Activated CD8-positive, alpha-beta memory T cell treated with anti-CD3 and anti-CD28 coated beads, Interleukin-2, amount 10 ng/mL, durations not matched to agents 7 days and 5 days (primary cell): Measurements from ENCODE around the gene MRPS11. TPM values are rescaled to one million over a fixed set of nuclear protein-coding genes. Genes with fewer than 3 reads are reported as not detected.
"Not testable (repeated sequence)": the region's sequence is repeated elsewhere in the genome, so short reads cannot be mapped to it uniquely, and the experiment has no call there.

Experiments
- ATAC-seq: fragments of 150-1000 bp; cut with Tn5 transposase; one replicate; pipeline ENCODE4 v1.10.0; 2021; ENCODE audit warnings: moderate library complexity
- CTCF ChIA-PET: fragments of 350-600 bp; sonication (Branson Sonifier 250); formaldehyde crosslinking; loops from one replicate; lab custom pipeline; 2021; ENCODE audit warnings: antibody characterized with exemption; lab: Charles Lee
- DNase-seq: peaks from one replicate; pipeline ENCODE4 v3.0.0-alpha.2; 2020
- H3K27ac Mint-ChIP-seq: one replicate; pipeline ENCODE4 v1.8.0; 2021; ENCODE audit warnings: mild to moderate bottlenecking, mixed read lengths
- H3K27me3 Mint-ChIP-seq: one replicate; pipeline ENCODE4 v1.8.0; 2021; ENCODE audit warnings: mixed read lengths
- H3K36me3 Mint-ChIP-seq: one replicate; pipeline ENCODE4 v1.8.0; 2021; ENCODE audit warnings: mild to moderate bottlenecking, mixed read lengths
- H3K4me1 Mint-ChIP-seq: one replicate; pipeline ENCODE4 v1.8.0; 2021; ENCODE audit warnings: mixed read lengths
- H3K4me3 Mint-ChIP-seq: one replicate; pipeline ENCODE4 v1.8.0; 2021; ENCODE audit warnings: mild to moderate bottlenecking, moderate library complexity, mixed read lengths
- H3K9me3 Mint-ChIP-seq: one replicate; pipeline ENCODE4 v1.8.0; 2022; ENCODE audit warnings: low read depth, mixed read lengths
- total RNA-seq, 2 experiments: library from RNA; stranded (reverse); gene quantifications; one replicate each; pipeline ENCODE4 v1.2.3, GENCODE V29; 2021

MRPS11 gene
- 10 to 100 TPM; 59.7 to 67.7 TPM for total RNA-seq

DNA sequence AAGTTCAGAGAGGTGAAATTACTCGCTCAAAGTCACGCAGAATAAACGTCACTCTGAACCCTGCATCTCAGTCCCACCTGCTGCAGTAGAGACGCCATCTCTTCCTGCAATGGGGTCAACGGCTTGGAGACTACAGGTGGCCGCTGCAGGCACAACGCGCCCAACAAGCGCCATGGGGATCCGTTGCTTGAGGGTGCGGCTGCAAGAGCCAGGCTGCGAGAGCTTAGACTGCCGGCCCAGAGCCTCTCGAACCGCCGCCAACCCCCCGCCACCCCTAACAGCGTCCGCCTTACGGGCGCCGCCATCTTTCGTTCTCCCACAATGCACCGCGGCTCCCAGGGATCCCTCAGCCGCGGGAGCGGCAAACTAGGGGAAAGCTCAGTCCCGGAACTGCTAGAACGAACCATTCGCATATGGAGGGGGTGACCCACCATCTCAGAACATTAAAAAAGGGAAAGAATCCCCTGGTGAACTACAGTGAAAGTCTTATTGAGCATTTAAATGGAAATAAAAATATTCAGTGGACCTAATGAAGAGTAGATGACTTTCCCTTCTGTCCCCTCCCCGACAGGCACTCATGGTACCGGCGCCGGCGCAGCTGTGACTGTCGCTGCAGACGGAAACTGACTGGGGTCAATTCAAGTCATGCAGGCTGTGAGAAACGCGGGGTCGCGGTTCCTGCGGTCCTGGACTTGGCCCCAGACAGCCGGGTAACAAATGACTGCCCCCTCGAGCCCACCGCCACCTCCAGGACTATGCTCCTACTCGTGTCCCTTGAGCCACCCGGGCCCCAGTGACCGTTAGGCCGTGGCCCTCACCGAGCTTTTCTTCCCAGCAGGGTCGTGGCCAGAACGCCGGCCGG, at the start of gene MRPS11, which contains the start of gene MRPL46:
TSS of gene MRPS11 (plus strand) at position 636 of the 862 bp plus-strand sequence. CDS start at position 646, 10 bp downstream.
TSS of gene MRPL46 (minus strand) at position 316 of the 862 bp plus-strand sequence. CDS start at position 305, 11 bp downstream.
- no peaks in the 10 kb centered on the region for H3K27me3 Mint-ChIP-seq
- DNase-seq (peak; percentile 92), ATAC-seq (peak; percentile 94)
- H3K9me3 Mint-ChIP-seq, result no peaks in the 10 kb centered on the region
- H3K27ac Mint-ChIP-seq, result peak within 1 kb of the TSS; percentile 95
- peaks cover 21% of the 10 kb centered on the region for H3K36me3 Mint-ChIP-seq
- H3K4me3 Mint-ChIP-seq, result peak within 1 kb of the TSS; percentile 91
- peaks cover 34% of the 10 kb centered on the region for H3K4me1 Mint-ChIP-seq
- CTCF ChIA-PET, result interaction anchor here (0.8 to 2.7 kb wide), 10 partner anchors 11 to 739 kb away, joined by 3 to 13 read pairs (median 4); partner anchors contain the start of gene ISG20

DNA sequence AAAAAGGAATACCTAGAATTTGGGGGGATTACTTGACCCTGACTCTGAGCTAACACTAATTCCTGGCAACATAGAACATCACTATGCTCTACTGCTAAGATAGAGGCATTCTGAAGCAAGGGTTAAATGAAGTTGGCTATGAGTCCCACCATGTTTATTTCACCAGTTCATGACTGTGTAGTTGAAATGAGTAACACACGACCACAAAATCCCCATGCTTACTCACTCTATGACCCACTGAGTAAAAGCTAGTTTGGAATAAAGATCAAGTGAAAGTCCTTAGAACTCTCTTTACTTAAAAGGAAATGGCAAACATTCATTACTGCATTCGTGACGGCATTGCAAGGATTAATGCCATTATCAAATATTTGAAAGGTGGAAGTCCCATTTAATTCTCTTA, 47.7 kb upstream of the MRPS11 start:
- peak; percentile 55 for ATAC-seq
- Mint-ChIP-seq H3K27me3 (peaks cover 68% of the 10 kb centered on the region), H3K4me1 (peaks cover 2% of the 10 kb centered on the region), H3K4me3 (no peak overlapping the region), H3K27ac (no peak overlapping the region), H3K9me3 (no peaks in the 10 kb centered on the region), H3K36me3 (no peaks in the 10 kb centered on the region)
- CTCF ChIA-PET, result no interaction called here
- no peak for DNase-seq

DNA sequence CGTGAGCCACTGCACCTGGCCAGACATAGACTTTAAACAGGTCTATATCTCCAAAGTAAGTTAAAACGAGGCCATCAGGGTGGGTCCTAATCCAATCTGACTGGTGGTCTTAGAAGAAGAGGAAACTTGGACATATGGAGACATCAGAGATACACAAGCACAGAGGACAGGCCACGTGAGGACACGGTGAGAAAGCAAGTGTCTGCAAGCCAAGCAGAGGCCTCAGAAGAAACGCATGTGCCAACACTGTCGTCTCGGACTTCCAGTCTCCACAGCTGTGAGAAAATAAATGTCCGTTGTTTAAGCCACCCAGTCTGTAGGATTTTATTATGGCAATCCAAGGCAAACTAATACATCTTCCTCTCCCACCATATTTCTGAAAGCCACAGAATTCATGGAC, 44.2 kb upstream of the MRPS11 start:
- CTCF ChIA-PET, result no interaction called here
- no peak overlapping the region for H3K27ac Mint-ChIP-seq
- H3K36me3 Mint-ChIP-seq, result no peaks in the 10 kb centered on the region
- H3K4me3 Mint-ChIP-seq, result no peak overlapping the region
- DNase-seq (no peak), ATAC-seq (no peak)
- H3K27me3 Mint-ChIP-seq, result peaks cover 72% of the 10 kb centered on the region
- H3K9me3 Mint-ChIP-seq, result no peaks in the 10 kb centered on the region
- peaks cover 2% of the 10 kb centered on the region for H3K4me1 Mint-ChIP-seq

DNA sequence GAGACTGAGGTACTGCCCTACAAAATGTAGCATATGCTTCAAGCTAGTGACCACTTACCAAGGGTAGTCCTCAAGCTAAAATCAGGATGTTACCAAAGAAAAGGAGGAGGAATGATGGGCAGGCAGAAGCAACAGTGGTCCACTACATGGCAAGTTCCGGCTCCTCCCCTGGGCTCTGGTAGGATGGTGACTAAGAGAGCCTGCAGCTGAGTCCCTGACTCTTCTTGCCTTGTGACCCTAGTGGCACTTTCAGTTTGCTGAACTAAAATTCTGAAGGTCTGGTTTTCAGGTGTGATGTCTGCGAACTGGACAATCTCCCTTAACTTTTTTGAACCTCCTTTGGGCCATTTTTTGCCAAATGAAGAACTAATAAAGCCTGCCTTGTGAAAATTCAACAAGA, 41.2 kb upstream of the MRPS11 start:
- Mint-ChIP-seq H3K27ac (no peak overlapping the region), H3K27me3 (peaks cover 65% of the 10 kb centered on the region), H3K9me3 (no peaks in the 10 kb centered on the region), H3K36me3 (no peaks in the 10 kb centered on the region), H3K4me3 (no peak overlapping the region), H3K4me1 (no peaks in the 10 kb centered on the region)
- DNase-seq, result no peak
- CTCF ChIA-PET, result interaction anchor here (1.4 kb wide), 1 partner anchor 24 kb away, joined by 4 read pairs; no protein-coding TSS in a partner anchor
- ATAC-seq, result no peak

DNA sequence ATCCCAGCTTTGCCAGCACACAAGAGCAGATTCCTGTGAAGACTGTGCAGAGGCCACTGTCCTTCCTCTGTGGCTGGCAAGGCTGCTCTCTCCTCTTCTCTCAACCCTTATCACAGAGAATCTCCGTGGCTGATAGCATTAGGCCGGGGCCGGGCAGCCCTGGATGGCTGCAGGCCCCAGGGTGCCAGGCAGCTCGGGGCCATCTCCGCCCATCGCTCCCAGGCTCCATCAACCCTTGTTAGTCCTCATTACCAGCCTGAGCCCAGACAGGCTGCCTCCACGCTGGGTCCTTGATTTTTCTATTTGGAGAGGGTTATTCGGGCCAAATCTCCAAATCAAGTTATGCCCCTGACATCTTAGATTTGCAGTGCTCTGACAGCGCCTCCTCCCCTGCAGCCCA, 39.5 kb upstream of the MRPS11 start:
- Mint-ChIP-seq H3K9me3 (no peaks in the 10 kb centered on the region), H3K4me3 (no peak overlapping the region), H3K27me3 (peaks cover 57% of the 10 kb centered on the region), H3K27ac (no peak overlapping the region), H3K4me1 (no peaks in the 10 kb centered on the region), H3K36me3 (no peaks in the 10 kb centered on the region)
- no peak for DNase-seq
- no peak for ATAC-seq
- CTCF ChIA-PET, result no interaction called here

DNA sequence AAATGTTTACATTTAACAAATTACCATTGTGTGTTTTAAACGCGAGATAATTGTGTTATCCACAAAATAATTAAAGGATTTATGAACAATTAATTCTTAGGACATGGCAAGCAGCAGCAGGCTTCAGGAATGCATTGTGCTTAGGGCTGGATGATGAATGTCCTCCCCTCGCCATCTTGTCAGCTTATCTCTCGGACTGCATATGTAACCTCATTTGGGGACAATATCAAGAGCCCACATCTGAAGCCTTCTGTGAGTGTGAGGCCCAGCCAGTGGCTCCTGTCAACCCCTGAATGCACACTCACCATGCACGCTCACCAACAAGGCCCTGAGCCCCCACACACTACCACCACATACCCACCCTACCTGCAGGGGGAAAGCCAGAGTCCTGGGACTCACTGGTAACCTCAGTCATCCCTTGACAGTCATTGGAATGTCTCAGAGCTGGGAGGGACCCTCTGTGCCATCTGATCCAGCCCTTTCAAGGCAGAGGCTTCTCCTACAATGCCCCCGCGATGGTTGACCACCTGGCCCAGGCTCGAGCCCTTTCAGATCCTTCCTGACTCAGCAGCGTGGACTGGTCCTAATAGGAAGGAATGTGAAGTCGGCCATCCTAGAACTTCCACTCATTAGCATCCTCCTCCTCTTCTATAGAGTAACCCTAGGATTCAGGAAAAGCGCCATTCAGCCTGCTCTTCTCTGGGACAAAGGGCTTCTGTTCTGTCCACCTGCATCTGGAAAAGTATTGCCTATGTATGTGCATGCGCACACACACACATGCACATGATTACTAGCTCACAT, 38.5 kb upstream of the MRPS11 start:
- Mint-ChIP-seq H3K27ac (no peak overlapping the region), H3K4me3 (no peak overlapping the region), H3K27me3 (peaks cover 58% of the 10 kb centered on the region), H3K9me3 (no peaks in the 10 kb centered on the region), H3K36me3 (no peaks in the 10 kb centered on the region), H3K4me1 (no peaks in the 10 kb centered on the region)
- no peak for ATAC-seq
- DNase-seq, result no peak
- CTCF ChIA-PET, result no interaction called here

DNA sequence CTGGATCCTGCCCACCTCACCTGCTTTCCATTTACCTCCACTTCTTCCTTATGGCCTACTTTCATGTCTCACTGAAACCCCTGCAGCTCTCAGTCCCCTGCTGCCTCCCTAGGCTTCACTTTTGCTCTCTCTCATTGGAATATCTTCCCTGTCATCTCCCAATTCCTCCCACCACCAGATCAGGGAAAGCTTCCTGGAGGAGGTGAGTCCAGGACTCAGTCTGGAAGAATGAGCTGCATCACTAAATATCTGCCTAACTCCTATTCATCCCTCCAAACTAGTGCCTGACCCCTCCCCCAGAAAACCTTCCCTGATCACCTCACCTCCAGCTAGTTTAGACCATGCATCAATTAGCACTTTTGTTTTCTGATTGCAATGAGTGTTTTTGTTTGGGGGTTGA, 37.5 kb upstream of the MRPS11 start:
- Mint-ChIP-seq H3K27ac (no peak overlapping the region), H3K9me3 (no peaks in the 10 kb centered on the region), H3K4me3 (no peak overlapping the region), H3K4me1 (no peaks in the 10 kb centered on the region), H3K27me3 (peaks cover 55% of the 10 kb centered on the region), H3K36me3 (no peaks in the 10 kb centered on the region)
- CTCF ChIA-PET, result no interaction called here
- no peak for ATAC-seq
- no peak for DNase-seq

DNA sequence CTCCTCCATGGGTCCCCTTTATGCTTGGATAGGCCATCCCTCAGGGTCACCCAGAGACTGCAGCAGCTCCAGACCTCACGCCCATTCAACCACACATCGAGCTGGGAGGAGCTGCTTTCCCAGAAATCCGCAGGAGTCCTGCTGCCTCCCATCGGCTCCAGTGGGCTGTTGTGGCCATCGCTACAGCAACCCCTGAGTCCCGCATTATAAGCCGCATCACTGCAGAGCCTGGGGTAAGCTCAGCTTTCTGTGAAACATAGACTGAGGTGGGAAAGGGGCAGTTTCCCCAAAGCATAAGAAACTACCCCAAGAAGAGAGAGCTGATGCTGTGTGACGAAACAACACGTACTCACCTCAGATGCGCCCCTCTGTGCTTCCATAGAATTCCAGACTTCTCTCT, 36.1 kb upstream of the MRPS11 start:
- Mint-ChIP-seq H3K4me1 (no peaks in the 10 kb centered on the region), H3K27ac (no peak overlapping the region), H3K4me3 (no peak overlapping the region), H3K36me3 (no peaks in the 10 kb centered on the region), H3K27me3 (peaks cover 49% of the 10 kb centered on the region), H3K9me3 (no peaks in the 10 kb centered on the region)
- no peak for DNase-seq
- no peak for ATAC-seq
- CTCF ChIA-PET, result no interaction called here

DNA sequence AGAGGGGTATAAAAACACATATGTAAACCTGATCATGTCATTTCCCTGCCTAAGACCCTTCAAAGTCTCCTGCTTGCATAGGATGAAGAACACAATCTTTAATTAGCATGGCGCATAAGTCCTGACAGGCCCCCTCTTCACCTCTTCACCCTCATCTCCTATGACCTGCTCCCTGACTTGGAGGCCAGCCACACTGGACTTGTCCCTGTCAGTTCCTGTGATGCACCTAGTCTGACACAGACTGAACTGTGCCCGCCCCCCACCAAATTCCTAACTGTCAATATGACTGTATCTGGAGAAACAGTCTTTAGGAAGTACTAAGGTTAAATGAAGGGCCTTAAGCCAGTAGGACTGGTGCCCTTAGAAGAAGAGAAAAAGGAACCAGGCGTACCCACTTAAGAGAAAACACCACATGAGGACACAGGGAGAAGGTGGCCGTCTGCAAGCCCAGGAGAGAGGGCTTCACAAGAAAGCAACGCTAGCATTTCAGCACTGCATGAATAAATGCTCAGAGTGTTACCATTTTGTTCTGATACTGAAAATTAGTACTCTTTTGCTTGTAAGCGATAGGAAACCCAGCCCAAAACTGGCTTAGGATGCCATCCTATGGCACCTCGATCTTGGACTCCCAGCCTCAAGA, 34.3 kb upstream of the MRPS11 start:
- no peaks in the 10 kb centered on the region for H3K9me3 Mint-ChIP-seq
- H3K4me3 Mint-ChIP-seq, result no peak overlapping the region
- ATAC-seq, result no peak
- H3K4me1 Mint-ChIP-seq, result no peaks in the 10 kb centered on the region
- H3K36me3 Mint-ChIP-seq, result no peaks in the 10 kb centered on the region
- peaks cover 40% of the 10 kb centered on the region for H3K27me3 Mint-ChIP-seq
- CTCF ChIA-PET, result no interaction called here
- H3K27ac Mint-ChIP-seq, result no peak overlapping the region
- DNase-seq, result no peak

DNA sequence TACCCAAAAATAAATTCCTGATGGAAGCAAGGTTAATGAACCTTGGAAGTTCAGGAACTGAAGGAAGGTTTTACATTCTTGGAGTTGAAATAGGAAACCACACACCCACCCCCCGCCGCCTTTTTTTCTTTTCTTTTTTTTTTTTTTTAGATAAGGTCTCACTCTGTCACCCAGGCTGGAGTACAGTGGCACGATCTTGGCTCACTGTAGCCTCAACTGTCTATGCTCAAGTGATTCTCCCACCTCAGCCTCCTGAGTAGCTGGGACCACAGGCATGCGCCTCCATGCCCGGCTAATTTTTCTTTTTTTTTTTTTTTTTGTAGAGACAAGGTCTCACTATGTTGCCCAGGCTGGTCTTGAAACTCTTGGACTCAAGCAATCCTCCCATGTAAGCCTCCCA, 33.4 kb upstream of the MRPS11 start:
- not testable (repeated sequence) for H3K4me3 Mint-ChIP-seq, ATAC-seq, DNase-seq, H3K4me1 Mint-ChIP-seq, H3K36me3 Mint-ChIP-seq, H3K27ac Mint-ChIP-seq, H3K9me3 Mint-ChIP-seq
- H3K27me3 Mint-ChIP-seq, result peaks cover 36% of the 10 kb centered on the region
- CTCF ChIA-PET, result interaction anchor here (1.6 kb wide), 1 partner anchor 20 kb away, joined by 4 read pairs; no protein-coding TSS in a partner anchor

DNA sequence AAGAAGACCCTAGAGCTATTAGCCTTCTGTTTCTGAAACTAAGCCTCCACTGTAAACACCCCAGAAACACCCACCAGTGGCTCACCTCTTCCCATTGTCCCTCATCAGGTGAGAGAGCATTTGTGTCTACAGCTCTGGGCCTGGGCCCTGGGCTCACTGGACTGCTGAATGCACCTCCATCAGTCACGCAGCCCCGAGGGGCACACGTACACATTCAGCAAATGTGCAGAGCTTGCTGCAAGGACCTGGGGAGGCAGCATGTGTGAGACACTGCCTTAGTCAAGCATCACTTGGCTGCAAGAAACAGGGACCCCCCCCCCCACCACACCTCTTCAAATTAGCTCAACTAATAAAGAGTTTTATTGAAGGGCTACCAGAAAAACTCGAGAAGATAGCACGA, 29.3 kb upstream of the MRPS11 start:
- no peaks in the 10 kb centered on the region for H3K9me3 Mint-ChIP-seq
- no peaks in the 10 kb centered on the region for H3K4me1 Mint-ChIP-seq
- ATAC-seq (no peak), DNase-seq (no peak)
- CTCF ChIA-PET, result no interaction called here
- H3K27ac Mint-ChIP-seq, result no peak overlapping the region
- no peaks in the 10 kb centered on the region for H3K36me3 Mint-ChIP-seq
- H3K4me3 Mint-ChIP-seq, result no peak overlapping the region
- peaks cover 32% of the 10 kb centered on the region for H3K27me3 Mint-ChIP-seq

DNA sequence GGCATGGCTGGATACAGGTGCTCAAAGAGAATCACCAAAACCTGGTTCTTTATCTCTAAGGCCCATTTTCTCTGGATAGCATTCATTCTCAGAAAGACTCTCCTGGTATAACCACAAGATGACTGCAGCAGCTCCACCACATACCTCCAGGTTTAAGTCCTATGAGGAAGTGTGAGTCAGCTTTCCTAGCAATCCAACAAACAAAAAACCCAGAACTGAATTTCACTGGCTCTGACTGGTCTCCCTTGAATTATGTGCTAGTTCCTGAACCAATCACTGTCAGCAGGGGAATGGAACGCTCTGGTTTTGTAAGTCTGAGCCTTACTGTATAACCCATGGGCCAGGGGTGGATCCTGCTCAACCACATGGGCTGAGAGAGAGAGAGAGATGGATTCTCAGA, 27.5 kb upstream of the MRPS11 start:
- no peaks in the 10 kb centered on the region for H3K4me1 Mint-ChIP-seq
- H3K27ac Mint-ChIP-seq, result no peak overlapping the region
- peaks cover 35% of the 10 kb centered on the region for H3K27me3 Mint-ChIP-seq
- DNase-seq (no peak), ATAC-seq (no peak)
- no peaks in the 10 kb centered on the region for H3K36me3 Mint-ChIP-seq
- CTCF ChIA-PET, result no interaction called here
- H3K9me3 Mint-ChIP-seq, result peaks cover 8% of the 10 kb centered on the region
- no peak overlapping the region for H3K4me3 Mint-ChIP-seq

DNA sequence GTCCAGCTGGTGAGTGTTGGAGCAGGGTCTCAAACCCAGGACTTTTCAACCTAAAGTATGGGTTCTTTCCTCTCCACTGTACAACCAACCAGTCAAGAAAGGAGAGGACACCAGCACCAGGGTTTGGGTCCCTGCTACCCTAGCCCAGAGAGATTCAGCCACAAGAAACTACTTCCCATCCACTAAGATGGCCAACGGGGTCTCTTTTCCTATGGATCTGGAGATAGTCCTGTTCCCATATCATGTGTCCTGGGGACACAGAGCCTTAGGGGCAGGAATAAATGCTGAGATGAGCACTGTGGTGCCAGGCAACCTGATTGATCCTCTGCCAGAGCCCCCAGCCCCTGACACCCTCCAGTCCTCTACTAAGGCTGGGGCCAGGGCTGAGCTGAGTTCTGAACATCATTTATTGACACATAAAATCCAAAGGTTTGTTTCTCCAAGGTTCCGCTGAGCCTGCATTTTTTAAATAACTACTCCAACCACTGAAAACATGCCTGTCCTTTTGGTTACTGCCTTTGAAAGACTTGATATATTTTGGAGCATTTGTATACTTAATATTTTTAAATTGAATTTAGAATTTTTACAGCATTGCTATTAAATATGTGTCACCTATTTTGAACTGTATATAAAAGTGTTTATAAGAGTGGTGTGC, 26.3 kb upstream of the MRPS11 start:
- no peaks in the 10 kb centered on the region for H3K36me3 Mint-ChIP-seq
- H3K4me3 Mint-ChIP-seq, result no peak overlapping the region
- CTCF ChIA-PET, result no interaction called here
- no peak for DNase-seq
- no peaks in the 10 kb centered on the region for H3K4me1 Mint-ChIP-seq
- ATAC-seq, result no peak
- H3K27ac Mint-ChIP-seq, result no peak overlapping the region
- peaks cover 10% of the 10 kb centered on the region for H3K9me3 Mint-ChIP-seq
- peaks cover 28% of the 10 kb centered on the region for H3K27me3 Mint-ChIP-seq
